ENCODE results near the gene TRIP12.
A peak's percentile ranks its signal among the peaks of the same experiment; 100 is the strongest.
"Not testable (repeated sequence)": the region's sequence is repeated elsewhere in the genome, so short reads cannot be mapped to it uniquely, and the experiment has no call there.

The TRIP12 gene

DNA sequence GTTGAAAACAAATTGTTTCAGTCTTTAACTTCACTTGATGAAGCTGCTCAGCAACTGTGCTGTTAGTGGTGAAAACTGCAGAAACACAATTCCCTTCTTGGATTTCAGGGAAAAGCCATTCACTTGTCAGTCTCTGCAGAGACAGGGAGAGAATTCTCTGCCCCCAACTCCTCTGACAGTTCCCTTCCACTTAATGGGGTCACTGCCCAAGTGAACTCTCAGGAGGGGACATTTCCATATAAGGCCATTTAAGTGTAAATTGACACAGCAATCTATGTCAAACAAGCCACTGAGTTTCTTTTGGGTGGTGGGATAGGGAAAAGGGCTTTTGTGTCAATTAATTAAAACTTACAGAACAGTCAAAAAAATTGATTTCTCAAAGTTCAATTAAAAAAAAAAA is 156.1 kb downstream of the TRIP12 start:
- H3K4me3 ChIP-seq (ENCODE audit: control insufficient read depth, low read depth, low read length), result no peak overlapping the region
- DNase-seq (ENCODE audit: low read depth), result no peak
- TF ChIP-seq, protein P1, sequence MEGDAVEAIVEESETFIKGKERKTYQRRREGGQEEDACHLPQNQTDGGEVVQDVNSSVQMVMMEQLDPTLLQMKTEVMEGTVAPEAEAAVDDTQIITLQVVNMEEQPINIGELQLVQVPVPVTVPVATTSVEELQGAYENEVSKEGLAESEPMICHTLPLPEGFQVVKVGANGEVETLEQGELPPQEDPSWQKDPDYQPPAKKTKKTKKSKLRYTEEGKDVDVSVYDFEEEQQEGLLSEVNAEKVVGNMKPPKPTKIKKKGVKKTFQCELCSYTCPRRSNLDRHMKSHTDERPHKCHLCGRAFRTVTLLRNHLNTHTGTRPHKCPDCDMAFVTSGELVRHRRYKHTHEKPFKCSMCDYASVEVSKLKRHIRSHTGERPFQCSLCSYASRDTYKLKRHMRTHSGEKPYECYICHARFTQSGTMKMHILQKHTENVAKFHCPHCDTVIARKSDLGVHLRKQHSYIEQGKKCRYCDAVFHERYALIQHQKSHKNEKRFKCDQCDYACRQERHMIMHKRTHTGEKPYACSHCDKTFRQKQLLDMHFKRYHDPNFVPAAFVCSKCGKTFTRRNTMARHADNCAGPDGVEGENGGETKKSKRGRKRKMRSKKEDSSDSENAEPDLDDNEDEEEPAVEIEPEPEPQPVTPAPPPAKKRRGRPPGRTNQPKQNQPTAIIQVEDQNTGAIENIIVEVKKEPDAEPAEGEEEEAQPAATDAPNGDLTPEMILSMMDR (conservative IDR thresholded peaks at IDR 0.05; ENCODE audit: control insufficient read depth, insufficient read depth, low read depth, low read length), result no peak

GRCh38 chr2:229761663-229762062 is 160.1 kb downstream of the TRIP12 start:
- TF ChIP-seq, protein P1 (conservative IDR thresholded peaks at IDR 0.05; ENCODE audit: control insufficient read depth, insufficient read depth, low read depth, low read length), result no peak
- no peak overlapping the region for H3K4me3 ChIP-seq (ENCODE audit: control insufficient read depth, low read depth, low read length)
- no peak for DNase-seq (ENCODE audit: low read depth)

DNA sequence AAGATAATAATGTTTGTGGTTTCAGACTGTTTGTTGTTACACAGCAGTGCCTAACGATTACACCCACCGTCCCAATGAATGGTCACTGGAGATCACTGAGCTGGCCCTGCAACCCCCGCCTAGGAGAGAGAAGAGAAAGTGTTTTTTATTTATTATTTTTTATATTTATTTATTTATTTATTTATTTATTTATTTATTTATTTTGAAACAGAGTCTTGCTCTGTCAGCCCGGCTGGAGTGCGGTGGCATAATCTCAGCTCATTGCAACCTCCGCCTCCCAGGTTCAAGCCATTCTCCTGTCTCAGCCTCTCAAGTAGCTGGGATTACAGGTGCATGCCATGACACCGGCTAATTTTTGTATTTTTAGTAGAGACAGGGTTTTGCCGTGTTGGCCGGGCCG is 164.3 kb downstream of the TRIP12 start:
- not testable (repeated sequence) for H3K4me3 ChIP-seq (ENCODE audit: control insufficient read depth, low read depth, low read length); DNase-seq (ENCODE audit: low read depth)

DNA sequence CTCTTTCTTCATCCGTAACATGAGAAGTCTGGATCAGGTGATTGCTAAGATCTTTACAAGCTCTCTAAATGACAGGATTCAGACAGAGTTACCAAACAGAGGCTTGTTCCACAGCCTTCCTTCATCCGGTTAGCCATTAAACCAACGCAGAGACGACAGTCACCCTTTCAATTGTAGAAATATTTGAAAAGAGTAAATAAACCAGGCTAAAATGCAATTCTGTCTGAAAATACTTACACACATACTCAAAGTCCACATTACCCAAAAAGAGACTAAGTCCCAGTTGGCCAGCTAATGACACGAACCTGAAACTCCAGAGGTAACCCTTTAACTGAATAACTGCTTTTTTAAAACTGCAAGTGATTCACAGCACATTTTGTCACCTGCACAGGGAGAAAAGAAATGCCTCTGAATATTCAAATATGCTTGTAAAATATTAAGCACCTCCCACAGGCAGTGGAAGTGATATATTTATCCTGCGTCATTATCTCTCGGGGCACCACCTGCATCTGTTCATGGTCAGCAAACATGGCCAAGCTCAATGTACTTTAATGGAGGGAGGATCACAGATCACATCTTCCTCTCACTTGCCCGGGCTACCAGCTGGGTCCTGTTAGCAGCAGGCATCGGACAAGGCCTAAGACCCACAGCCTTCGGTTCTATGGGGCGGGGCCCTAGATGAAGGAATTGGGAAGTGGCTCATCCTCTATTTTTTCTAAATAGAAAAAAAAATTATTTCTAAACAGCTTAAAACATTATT is 168.7 kb downstream of the TRIP12 start:
- DNase-seq (ENCODE audit: low read depth), result no peak
- TF ChIP-seq, protein P1 (conservative IDR thresholded peaks at IDR 0.05; ENCODE audit: control insufficient read depth, insufficient read depth, low read depth, low read length), result no peak
- no peak overlapping the region for H3K4me3 ChIP-seq (ENCODE audit: control insufficient read depth, low read depth, low read length)

GRCh38 chr2:229749779-229750178 is 172.0 kb downstream of the TRIP12 start:
- no peak overlapping the region for H3K4me3 ChIP-seq (ENCODE audit: control insufficient read depth, low read depth, low read length)
- TF ChIP-seq, protein P1 (conservative IDR thresholded peaks at IDR 0.05; ENCODE audit: control insufficient read depth, insufficient read depth, low read depth, low read length), result no peak
- no peak for DNase-seq (ENCODE audit: low read depth)

DNA sequence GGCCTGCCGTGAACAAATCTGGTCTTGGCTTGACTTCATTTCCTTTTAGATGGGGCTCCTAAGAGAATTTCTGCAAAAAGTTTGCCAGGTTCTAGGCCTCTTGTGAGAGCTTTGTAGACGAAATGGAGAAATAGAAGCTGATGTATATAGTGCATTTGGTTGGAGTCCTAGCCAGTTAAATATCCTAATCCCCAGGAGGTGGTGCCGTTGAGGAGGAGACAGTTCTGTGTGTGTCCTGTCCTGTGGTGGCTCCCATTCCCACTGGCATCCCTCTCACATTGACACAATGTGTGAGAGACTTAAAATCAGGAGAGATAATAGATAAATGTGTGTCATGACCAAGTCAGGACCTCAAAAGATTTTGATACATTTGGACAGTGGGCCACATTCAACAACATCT is 172.9 kb downstream of the TRIP12 start:
- H3K4me3 ChIP-seq (ENCODE audit: control insufficient read depth, low read depth, low read length), result no peak overlapping the region
- TF ChIP-seq, protein P1 (conservative IDR thresholded peaks at IDR 0.05; ENCODE audit: control insufficient read depth, insufficient read depth, low read depth, low read length), result peak; percentile 7

DNA sequence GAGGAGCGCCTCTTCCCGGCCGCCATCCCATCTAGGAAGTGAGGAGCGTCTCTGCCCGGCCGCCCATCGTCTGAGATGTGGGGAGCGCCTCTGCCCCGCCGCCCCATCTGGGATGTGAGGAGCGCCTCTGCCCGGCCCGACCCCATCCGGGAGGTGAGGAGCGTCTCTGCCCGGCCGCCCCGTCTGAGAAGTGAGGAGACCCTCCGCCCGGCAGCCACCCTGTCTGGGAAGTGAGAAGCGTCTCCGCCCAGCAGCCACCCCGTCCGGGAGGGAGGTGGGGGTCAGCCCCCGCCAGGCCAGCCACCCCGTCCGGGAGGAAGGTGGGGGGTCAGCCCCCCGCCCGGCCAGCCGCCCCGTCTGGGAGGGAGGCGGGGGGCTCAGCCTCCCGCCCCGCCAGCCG is 179.1 kb downstream of the TRIP12 start:
- DNase-seq (ENCODE audit: low read depth); H3K4me3 ChIP-seq (ENCODE audit: control insufficient read depth, low read depth, low read length): not testable (repeated sequence)

More for the DNA sequence above, 172.9 kb downstream of the TRIP12 start:
- no peak for DNase-seq (ENCODE audit: low read depth)

GRCh38 chr2:229740279-229740678 is 181.5 kb downstream of the TRIP12 start:
- TF ChIP-seq, protein P1 (conservative IDR thresholded peaks at IDR 0.05; ENCODE audit: control insufficient read depth, insufficient read depth, low read depth, low read length), result no peak
- no peak overlapping the region for H3K4me3 ChIP-seq (ENCODE audit: control insufficient read depth, low read depth, low read length)
- DNase-seq (ENCODE audit: low read depth), result no peak
